Measurements from ENCODE around the gene SPAST.
"Not testable (repeated sequence)": the region's sequence is repeated elsewhere in the genome, so short reads cannot be mapped to it uniquely, and the experiment has no call there.

The SPAST gene, protein sequence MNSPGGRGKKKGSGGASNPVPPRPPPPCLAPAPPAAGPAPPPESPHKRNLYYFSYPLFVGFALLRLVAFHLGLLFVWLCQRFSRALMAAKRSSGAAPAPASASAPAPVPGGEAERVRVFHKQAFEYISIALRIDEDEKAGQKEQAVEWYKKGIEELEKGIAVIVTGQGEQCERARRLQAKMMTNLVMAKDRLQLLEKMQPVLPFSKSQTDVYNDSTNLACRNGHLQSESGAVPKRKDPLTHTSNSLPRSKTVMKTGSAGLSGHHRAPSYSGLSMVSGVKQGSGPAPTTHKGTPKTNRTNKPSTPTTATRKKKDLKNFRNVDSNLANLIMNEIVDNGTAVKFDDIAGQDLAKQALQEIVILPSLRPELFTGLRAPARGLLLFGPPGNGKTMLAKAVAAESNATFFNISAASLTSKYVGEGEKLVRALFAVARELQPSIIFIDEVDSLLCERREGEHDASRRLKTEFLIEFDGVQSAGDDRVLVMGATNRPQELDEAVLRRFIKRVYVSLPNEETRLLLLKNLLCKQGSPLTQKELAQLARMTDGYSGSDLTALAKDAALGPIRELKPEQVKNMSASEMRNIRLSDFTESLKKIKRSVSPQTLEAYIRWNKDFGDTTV

DNA sequence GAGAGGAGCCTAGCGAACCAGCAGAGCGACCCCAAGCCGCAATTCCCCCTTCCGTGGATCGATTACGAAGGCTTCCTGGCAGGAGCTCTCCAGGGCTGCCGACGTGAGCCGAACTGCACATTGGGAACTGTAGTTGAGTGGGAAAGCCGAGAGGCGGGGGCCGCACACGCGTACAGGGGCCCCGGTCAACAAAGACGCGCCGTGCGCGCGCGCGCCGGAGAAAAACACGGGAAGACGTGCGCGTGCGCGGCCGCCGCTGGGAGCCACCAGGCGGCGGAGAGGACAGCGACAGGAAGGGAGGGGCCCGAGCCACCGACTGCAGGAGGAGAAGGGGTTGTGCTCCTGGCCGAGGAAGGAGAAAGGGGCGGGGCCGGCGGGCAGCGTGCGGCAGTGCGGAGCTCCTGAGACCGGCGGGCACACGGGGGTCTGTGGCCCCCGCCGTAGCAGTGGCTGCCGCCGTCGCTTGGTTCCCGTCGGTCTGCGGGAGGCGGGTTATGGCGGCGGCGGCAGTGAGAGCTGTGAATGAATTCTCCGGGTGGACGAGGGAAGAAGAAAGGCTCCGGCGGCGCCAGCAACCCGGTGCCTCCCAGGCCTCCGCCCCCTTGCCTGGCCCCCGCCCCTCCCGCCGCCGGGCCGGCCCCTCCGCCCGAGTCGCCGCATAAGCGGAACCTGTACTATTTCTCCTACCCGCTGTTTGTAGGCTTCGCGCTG is at the start of gene SPAST:
TSS of gene SPAST (plus strand) at position 247 of the 711 bp plus-strand sequence. CDS start at position 523, 276 bp downstream.
- peak; percentile 98 for DNase-seq (ENCODE audit: low spot score)

DNA sequence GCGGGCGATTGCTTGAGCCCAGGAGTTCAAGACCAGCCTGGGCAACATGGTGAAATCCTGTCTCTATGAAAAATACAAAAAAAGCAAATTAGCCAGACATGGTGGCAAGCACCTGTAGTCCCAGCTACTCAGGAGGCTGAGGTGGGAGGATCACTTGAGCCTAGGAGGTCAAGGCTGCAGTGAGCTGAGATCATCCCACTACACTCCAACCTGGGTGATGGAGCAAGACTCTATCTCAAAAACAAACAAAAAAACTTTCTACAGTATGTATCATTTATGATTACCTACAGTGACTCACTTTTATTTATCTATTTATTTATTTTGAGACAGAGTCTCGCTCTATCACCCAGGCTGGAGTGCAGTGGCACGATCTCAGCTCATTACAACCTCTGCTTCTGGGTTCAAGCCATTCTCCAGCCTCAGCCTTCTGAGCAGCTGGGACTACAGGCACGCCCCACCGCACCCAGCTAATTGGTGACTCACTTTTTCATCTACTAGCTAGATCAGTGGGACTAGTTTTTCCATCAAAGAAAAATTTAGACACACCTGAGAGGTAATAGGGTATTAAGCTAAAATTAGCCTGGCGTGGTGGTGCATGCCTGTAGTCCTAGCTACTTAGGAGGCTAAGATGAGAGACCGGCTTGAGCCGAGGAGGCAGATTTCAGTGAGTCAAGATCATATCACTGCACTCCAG is 44.4 kb upstream of the SPAST start:
- DNase-seq (ENCODE audit: low spot score): not testable (repeated sequence)

DNA sequence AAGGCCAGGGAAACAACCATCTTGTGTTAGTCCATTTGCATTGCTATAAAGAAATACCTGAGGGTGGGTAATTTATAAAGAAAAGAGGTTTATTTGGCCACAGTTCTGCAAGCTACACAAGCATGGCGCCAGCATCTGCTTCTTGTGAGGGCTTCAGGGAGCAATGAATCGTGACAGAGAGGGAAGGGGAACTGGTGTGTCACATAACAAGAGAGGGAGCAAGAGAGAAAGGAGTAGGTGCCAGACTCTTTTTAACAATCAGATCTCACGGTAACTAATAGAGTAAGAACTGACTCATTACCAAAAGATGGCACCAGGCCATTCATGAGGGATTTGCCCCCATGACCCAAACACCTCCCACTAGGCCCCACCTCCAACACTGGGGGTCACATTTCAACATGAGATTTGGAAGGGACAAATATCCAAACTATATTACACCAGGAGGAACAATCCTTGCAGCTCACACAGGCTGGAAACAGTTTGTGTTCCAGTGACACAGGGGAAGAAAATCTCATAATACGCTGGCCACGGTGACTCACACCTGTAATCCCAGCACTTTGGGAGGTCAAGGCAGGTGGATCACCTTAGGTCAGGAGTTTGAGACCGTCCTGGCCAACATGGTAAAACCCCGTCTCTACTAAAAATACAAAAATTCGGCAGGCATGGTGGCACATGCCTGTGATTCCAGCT is 29.0 kb upstream of the SPAST start:
- DNase-seq (ENCODE audit: low spot score): not testable (repeated sequence)

DNA sequence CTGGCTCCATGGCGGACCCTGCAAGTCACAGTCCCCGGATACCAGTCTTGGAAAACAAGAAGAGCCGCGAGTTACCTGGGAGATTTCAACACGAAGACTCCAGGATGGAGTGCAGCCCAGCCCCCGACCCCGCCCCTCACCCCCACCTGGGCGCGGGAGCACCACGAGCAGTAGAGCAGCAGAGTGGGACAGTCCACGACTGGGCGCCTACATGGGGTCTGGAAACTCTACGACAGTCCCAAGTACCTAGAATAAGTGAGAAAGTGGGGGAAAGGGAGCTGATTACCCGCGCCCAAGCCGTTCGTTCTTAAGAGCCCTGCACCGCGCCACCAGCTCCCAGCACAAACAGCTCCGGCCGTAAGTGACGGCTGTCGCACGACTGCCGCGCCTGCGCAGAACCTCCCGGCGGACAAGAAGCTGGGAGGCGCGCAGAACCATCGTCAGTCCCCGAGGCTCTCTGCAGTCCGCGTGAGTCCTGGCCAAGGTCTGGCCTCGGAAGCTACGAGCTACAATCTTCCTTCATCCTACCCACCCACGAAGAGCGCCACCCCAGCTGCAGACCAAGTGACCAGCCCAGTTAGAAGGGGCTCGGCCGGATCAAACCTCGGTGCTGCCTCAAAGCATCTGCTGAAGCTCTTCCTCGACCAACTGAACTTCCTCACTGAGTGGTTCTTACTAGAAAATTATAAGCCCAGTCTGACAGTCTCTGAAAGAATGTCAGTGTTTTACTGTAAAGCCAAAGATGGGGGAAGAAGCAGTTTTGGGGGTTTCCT is 23.7 kb upstream of the SPAST start, which contains the start of gene DPY30:
TSS of gene DPY30 (minus strand) at position 359 of the 773 bp plus-strand sequence. CDS start at position 10, 349 bp downstream.
- DNase-seq (ENCODE audit: low spot score): peak; percentile 95

DNA sequence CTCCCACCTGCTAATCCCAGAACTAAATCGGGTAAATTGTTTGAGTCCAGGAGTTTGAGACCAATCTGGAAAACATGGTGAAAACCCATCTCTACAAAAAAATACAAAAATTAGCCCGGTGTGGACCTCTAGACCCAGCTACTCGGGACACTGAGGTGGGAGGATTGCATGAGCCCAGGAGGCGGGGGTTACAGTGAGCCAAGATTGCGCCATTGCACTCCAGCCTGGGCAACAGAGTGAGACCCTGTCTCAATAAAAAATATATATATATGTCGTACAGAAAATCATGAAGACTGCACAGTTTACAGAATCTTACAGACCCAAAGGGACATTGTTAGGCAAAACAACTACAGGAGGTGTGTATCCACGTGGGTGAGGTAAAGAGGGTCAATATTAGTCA is 19.8 kb upstream of the SPAST start:
- no peak for DNase-seq (ENCODE audit: low spot score)

DNA sequence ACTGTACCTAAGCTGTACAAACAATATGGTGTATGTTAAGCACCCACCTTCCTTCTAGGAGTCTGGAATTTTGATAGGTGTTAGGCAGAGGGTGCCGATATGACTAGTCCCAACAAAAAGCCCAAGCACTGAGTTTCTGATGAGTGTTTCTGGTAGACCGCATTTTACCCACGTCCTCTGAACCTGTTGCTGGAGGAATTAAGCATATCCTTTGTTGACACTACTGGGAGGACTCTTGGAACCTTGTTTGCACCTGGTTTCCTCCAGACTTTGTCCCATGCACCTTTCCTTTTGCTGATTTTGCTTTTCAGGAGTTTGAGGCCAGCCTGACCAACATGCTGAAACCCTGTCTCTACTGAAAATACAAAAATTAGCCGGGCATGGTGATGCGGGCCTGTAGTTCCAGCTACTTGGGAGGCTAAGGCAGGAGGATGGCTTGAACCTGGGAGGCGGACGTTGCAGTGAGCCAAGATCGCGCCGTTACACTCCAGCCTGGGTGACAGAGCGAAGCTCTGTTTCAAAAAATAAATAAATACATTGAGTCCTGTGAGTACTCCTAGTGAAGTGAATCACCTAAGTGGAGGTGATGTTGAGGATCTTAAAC is 11.4 kb upstream of the SPAST start:
- DNase-seq (ENCODE audit: low spot score): no peak

DNA sequence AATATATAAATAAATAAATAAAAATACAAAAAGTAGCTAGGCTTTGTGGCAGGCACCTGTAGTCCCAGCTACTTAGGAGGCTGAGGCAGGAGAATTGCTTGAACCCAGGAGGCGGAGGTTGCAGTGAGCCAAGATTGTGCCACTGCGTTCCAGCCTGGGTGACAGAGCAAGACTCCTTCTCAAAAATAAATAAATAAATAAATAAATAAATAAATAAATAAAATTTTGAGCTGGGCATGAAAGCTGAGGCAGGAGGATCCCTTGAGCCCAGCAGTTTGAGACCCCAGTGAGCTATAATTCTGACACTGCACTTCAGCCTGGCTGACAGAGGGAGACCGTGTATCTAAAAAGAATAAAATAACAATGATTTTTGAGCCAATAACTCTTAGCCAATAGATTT is 8.8 kb upstream of the SPAST start:
- not testable (repeated sequence) for DNase-seq (ENCODE audit: low spot score)

DNA sequence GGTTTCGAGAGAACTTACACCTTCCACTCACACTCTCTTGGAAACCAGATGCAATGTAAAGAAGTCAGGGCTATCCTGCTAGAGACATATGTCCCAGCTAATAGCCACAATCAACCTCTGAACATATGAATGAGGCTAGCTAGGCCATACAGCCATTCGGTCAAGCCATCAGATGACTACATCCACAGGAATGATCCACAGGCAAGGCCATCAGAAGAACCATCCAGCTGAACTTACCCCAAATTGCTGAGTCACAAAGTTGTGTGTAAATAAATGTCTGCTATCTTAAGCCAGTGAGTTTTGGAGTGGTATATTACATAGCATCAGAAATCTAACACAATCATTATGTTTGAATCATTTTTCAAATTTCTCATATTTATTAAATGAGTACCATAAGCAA is 5.2 kb upstream of the SPAST start:
- DNase-seq (ENCODE audit: low spot score): no peak

DNA sequence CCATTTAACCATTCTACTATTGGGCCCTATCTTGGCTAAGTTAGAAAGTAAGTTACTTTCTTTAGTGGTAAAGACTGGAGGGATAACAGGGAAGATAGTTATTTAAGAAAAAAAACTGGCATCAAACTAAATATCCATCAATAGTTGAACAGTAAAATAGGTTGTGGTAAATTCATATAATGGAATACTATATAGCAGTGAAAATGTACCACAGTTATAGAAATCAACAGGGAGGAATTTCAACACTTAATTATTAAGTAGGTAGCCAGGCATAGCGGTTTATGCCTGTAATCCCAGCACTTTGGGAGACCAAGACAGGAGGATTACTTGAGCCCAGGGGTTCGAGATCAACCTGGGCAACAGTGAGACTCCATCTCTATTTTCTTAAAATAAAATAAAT is 3.1 kb upstream of the SPAST start:
- no peak for DNase-seq (ENCODE audit: low spot score)

DNA sequence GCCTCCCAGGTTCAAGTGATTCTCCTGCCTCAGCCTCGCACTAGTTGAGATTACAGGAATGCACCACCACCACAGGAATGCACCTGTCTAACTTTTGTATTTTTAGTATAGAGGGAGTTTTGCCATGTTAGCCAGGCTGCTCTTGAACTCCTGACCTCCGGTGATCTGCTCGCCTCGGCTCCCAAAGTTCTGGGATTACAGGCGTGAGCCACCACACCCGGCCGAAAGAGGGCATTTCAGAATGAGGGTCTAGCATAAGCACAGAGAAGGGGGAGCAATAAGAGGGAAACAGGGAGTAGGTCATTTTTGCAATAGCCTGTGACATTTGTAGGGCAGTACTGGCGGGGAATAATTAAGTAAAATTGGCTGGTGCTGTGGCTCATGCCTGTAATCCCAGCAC is 1.9 kb upstream of the SPAST start:
- no peak for DNase-seq (ENCODE audit: low spot score)

DNA sequence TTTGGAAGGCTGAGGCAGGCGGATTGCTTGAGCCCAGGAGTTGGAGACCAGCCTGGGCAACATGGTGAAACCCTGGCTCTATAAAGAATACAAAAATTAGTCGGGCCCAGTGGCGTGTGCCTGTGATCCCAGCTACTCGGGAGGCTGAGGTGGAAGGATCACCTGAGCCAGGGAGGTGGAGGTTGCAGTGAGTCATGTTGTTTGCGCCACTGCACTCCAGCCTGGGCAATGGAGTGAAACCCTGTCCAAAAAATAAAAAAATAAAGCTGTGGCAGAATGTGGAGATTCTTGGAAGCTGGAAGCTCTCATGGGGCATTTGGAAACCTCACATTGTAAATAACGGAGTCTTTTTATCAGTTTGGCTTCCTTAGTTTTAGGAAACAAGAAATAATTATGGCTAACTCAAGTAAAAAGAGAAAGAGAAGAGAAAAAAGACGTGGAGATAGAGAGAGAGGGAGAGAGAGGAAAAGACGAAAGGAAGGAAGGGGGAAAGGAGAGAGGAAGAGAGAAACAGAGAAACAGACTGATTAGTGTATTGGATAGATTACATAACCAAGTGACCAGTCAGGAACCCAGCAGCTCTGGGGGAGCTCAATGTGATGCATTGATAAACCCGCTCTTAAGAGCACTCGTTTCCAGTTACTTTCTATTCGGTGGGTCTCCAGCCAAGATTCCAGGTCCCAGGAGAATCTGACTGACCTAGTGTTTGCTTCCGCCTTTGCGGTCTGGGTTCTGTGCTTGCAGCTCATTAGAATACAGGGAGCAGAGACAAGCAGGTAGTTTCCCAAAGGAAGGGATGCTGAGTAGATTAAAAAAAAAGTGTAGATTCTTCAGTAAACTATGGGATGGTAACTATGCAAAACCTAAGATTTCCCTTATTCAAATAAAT is 1.1 kb upstream of the SPAST start:
- DNase-seq (ENCODE audit: low spot score): peak; percentile 25

DNA sequence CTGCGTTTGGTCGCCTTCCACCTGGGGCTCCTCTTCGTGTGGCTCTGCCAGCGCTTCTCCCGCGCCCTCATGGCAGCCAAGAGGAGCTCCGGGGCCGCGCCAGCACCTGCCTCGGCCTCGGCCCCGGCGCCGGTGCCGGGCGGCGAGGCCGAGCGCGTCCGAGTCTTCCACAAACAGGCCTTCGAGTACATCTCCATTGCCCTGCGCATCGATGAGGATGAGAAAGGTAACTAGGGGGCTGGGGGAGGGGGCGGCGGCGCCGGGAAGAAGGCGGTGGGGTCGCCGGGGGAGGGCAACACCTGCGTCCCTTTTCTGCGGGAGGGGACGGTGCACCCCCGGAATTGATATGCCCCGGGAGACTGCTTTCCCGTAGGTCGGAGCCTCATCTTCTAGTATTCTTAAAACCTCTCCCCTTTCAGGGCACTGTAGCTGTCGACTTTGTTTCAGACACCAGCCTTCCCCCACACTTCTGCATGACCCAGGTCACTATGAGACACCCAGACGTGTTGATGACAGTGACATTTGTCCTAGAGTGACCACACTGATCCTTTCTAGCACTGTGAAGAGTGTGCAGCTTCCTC is 755 bp downstream of the SPAST start:
- DNase-seq (ENCODE audit: low spot score): peak; percentile 12

DNA sequence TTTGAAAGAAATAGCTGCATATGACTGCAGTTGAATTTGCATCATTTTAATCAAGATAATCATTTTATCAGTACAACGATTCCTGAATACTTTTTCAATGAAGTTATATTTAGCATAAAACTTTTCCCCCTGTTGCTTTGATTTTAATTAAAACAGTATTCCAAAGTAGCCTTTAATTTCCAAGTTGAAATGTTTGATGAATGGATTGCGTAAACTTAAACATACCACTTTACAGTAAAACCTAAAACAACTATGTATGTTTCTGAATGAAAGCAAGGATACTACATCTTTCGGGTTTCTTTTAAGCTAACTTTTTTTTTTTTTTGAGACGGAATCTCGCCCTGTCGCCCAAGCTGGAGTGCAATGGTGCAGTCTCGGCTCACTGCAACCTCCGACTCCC is 1.4 kb downstream of the SPAST start:
- no peak for DNase-seq (ENCODE audit: low spot score)

DNA sequence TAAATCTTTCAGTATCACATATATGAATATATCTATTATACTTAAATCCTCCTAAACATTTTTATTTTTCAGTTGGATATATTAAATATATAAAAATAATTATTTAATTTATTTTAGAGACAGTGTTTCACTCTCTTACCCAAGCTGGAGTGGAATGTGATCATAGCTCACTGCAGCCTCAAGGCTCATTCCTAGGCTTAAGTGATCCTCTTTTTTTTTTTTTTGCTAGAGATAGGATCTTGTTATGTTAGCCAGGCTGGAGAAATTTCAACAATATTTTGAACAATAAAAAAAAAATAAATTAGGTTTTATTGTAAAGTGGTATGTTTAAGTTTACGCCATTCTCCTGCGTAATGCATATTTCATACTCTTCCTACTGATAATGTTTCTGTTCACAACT is 4.2 kb downstream of the SPAST start:
- no peak for DNase-seq (ENCODE audit: low spot score)

DNA sequence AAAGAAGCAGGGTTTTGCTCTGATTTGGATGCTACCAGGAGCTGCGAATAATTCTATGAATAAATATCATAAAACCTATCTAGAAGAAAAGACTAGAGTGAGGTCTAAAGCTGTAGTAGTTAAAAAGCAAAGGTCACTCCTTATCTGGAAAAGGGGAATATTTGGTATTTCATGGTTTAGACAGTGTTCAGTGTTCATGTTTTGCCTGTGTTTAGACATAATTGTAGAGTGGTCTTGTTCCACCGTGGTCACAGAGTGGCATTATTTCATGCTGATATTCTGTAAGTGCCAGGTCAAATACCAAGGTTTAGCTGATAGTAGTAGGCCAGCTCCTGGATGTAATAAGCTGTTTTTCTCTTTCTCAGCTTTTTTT is 10.8 kb downstream of the SPAST start:
- DNase-seq (ENCODE audit: low spot score): no peak

DNA sequence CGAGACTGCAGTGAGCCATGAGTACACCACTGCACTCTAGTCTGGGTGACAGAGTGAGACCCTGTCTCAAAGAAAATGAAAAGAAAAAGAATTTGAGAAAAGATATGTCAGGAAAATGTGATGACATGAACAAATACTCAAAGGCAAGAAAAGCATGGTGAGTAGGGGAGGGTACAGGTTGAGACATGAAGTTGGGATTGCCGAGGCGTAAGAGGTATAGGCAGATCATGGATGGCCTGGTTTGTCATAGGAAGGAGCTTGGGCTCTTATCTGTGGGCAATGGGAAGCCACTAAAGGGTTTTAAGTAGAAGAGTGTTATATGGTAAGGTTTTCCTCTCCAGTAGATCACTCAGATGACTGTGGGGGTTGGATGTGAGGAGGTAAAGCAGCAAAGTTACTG is 32.3 kb downstream of the SPAST start:
- DNase-seq (ENCODE audit: low spot score): no peak

DNA sequence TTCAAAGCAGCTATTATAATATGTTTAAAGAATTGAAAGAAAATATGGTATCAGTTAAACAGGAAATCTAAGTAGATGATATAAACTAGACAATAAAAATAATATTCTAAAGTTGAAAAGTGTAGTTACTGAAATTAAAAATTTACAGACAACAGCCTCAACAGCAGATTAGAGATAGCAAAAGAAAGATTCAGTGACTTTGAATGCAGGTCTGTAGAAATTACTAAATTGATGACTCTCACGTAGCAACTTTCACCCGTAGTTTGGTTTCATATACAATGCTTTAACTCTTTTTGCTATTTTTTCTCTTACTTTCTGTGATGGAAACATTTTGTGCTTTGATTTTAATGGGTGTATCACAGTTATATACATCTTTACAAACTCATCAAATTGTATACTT is 44.8 kb downstream of the SPAST start:
- DNase-seq (ENCODE audit: low spot score): no peak

DNA sequence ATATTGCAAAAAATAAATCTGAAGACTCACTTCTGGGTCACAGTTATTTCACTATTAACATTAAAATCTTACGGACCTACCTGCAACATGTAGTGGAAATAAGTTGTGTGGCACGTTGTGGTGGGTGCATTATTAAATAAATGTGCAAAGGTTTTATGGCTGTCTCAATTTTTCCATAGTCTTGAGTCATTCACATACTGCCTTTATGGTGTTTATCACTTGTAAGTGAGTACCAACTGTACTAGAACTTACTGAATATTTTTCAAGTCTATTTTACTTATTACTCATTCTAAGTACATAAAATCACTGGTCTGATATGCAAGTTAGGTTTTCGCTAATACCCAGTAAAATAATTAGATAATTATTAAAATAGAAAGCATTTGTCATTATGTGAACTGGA is 54.7 kb downstream of the SPAST start:
- no peak for DNase-seq (ENCODE audit: low spot score)

DNA sequence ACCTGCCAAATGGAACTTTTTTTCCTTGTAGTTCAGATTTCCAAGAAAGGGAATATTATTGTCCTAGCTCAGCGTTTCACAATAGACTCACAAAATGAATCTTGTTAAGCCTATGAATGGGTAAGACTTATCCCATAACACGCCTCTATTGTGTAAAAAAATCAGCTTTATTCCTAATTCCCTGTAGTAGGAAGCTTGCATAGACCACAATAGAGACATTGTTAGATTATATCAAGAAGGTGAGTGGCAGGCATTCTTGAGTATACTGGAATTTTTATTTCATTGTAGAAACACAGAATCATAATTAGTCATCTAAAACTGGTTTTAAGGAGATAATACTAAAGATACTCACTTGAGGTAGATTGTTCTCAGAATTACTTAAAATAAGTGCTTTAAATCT is 55.8 kb downstream of the SPAST start:
- DNase-seq (ENCODE audit: low spot score): no peak

All from putamen (tissue), 1 donor.